Ishikawa (cell line): ENCODE measurements around the gene STH.

Experiments used
- CREB1 ChIP-seq: IDR thresholded peaks from 2 replicates; pipeline ENCODE4 v1.6.1; 2012; ENCODE audit warnings: low read depth
- EP300 ChIP-seq: IDR thresholded peaks from 2 replicates; pipeline ENCODE4 v1.6.1; 2012; ENCODE audit warnings: borderline replicate concordance
- MAX ChIP-seq: IDR thresholded peaks from 2 replicates; pipeline ENCODE4 v1.6.1; 2012
- TCF12 ChIP-seq: IDR thresholded peaks from 2 replicates; pipeline ENCODE4 v1.6.1; 2012; ENCODE audit warnings: low read depth
- TEAD4 ChIP-seq: IDR thresholded peaks from 2 replicates; pipeline ENCODE4 v1.6.1; 2012

DNA sequence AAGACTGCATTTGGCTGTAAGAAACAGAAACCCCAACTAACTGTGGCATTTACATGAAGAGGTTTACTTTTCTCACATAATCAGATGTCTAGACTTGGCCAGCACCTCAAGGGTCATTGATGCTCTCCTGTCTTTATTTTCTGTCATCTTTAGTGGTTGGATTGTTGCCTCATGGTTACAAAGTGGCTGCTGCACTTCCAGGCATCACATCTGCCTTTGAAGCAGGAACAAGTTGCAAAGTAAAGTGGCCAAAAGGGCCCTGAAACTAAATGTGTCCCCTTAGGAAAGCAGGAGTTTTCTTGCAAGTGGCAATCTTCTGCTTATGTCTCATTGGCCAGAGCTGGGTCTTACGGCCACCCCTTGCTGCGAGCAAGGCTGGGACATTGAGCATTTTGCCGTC, 26.5 kb upstream of the STH start:
- TF ChIP-seq TCF12 = no peak
- no peak for TF ChIP-seq EP300
- no peak for TF ChIP-seq TEAD4
- no peak for TF ChIP-seq CREB1
- TF ChIP-seq MAX = no peak
